HL-60 (cell line): Measurements from ENCODE around the gene PITPNC1.

Experiments used
- DNase-seq, 2 experiments: peaks; one replicate each; pipeline ENCODE4 v3.0.0-alpha.2; 2010 to 2020; ENCODE audit warnings: low read depth in 1 of 2, low spot score in 1 of 2
- H3K27ac ChIP-seq: fragments of 250-450 bp; sonication (Bioruptor Pico); replicated peaks from 2 replicates; pipeline ENCODE4 v1.5.1; 2020; ENCODE audit warnings: mild to moderate bottlenecking, moderate library complexity
- H3K27me3 ChIP-seq: fragments of 250-450 bp; sonication (Bioruptor Pico); 2 replicates; pipeline ENCODE4 v1.5.1; 2021; ENCODE audit warnings: mild to moderate bottlenecking, moderate library complexity; ENCODE audit not compliant: insufficient read depth, poor library complexity, severe bottlenecking
- H3K4me3 ChIP-seq: replicated peaks from 2 replicates; pipeline ENCODE4 v1.5.1; 2011; ENCODE audit warnings: mild to moderate bottlenecking, control low read depth, low read length; ENCODE audit not compliant: insufficient read depth
- GABPA ChIP-seq: IDR thresholded peaks from 2 replicates; pipeline ENCODE4 v1.6.1; 2012; ENCODE audit warnings: low read depth
- POLR2AphosphoS5 ChIP-seq: IDR thresholded peaks from 2 replicates; pipeline ENCODE4 v1.6.1; 2012; ENCODE audit warnings: low read depth
- SPI1 ChIP-seq: IDR thresholded peaks from 2 replicates; pipeline ENCODE4 v1.6.1; 2012; ENCODE audit warnings: low read depth, mild to moderate bottlenecking, borderline replicate concordance
- TF ChIP-seq, protein P1 (sequence below): IDR thresholded peaks from one replicate; pipeline ENCODE4 v1.5.1; 2011; ENCODE audit warnings: low read length, control low read depth, inconsistent platforms; ENCODE audit not compliant: insufficient read depth
- TF ChIP-seq, protein P2 (sequence below): IDR thresholded peaks from 2 replicates; pipeline ENCODE4 v1.6.1; 2012; ENCODE audit warnings: low read depth; ENCODE audit not compliant: insufficient replicate concordance

PITPNC1 gene

DNA sequence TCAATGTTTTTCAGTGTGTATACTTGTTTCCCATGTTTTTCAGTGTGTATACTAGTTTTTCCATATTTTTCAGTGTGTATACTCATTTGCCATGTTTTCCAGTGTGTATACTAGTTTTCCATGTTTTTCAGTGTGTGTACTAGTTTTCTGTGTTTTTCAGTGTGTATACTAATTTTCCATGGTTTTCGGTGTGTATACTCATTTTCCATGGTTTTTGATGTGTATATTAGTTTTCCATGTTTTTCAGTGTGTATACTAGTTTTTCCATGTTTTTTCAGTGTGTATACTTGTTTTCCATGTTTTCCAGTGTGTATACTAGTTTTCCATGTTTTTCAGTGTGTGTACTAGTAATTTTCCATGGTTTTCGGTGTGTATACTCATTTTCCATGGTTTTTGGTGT lies 188.0 kb downstream of the PITPNC1 start:
- Histone ChIP-seq H3K4me3 (no peak overlapping the region), H3K27ac (no peak overlapping the region), H3K27me3 (no peaks in the 10 kb centered on the region)
- DNase-seq, result no peak
- TF ChIP-seq SPI1, result no peak
- TF ChIP-seq, protein P1, sequence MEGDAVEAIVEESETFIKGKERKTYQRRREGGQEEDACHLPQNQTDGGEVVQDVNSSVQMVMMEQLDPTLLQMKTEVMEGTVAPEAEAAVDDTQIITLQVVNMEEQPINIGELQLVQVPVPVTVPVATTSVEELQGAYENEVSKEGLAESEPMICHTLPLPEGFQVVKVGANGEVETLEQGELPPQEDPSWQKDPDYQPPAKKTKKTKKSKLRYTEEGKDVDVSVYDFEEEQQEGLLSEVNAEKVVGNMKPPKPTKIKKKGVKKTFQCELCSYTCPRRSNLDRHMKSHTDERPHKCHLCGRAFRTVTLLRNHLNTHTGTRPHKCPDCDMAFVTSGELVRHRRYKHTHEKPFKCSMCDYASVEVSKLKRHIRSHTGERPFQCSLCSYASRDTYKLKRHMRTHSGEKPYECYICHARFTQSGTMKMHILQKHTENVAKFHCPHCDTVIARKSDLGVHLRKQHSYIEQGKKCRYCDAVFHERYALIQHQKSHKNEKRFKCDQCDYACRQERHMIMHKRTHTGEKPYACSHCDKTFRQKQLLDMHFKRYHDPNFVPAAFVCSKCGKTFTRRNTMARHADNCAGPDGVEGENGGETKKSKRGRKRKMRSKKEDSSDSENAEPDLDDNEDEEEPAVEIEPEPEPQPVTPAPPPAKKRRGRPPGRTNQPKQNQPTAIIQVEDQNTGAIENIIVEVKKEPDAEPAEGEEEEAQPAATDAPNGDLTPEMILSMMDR, result no peak
- TF ChIP-seq GABPA, result no peak
- TF ChIP-seq, protein P2, sequence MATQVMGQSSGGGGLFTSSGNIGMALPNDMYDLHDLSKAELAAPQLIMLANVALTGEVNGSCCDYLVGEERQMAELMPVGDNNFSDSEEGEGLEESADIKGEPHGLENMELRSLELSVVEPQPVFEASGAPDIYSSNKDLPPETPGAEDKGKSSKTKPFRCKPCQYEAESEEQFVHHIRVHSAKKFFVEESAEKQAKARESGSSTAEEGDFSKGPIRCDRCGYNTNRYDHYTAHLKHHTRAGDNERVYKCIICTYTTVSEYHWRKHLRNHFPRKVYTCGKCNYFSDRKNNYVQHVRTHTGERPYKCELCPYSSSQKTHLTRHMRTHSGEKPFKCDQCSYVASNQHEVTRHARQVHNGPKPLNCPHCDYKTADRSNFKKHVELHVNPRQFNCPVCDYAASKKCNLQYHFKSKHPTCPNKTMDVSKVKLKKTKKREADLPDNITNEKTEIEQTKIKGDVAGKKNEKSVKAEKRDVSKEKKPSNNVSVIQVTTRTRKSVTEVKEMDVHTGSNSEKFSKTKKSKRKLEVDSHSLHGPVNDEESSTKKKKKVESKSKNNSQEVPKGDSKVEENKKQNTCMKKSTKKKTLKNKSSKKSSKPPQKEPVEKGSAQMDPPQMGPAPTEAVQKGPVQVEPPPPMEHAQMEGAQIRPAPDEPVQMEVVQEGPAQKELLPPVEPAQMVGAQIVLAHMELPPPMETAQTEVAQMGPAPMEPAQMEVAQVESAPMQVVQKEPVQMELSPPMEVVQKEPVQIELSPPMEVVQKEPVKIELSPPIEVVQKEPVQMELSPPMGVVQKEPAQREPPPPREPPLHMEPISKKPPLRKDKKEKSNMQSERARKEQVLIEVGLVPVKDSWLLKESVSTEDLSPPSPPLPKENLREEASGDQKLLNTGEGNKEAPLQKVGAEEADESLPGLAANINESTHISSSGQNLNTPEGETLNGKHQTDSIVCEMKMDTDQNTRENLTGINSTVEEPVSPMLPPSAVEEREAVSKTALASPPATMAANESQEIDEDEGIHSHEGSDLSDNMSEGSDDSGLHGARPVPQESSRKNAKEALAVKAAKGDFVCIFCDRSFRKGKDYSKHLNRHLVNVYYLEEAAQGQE, result no peak
- TF ChIP-seq POLR2AphosphoS5, result no peak

DNA sequence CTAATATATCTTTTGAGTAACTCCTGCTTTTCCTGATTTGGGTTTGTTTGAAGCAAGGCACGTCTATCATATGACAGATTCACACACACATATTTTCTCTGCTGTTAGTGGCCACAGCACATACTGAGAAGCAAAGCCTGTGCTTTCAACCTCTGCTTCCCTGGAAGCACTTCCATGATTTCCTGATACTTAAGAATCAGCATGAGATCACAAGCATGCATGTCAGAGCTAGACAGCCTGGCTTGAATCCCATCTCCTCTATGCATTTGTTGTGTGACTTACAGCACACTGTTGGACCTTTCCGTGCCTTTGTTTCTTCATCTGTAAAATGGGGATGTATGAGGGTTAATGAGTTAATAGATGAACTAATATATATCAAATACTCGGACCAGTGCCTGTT lies 189.6 kb downstream of the PITPNC1 start:
- Histone ChIP-seq H3K4me3 (no peak overlapping the region), H3K27ac (no peak overlapping the region), H3K27me3 (no peaks in the 10 kb centered on the region)
- TF ChIP-seq POLR2AphosphoS5 (no peak), GABPA (no peak), SPI1 (no peak)
- TF ChIP-seq, protein P1, result no peak
- TF ChIP-seq, protein P2, result no peak
- DNase-seq, result no peak

DNA sequence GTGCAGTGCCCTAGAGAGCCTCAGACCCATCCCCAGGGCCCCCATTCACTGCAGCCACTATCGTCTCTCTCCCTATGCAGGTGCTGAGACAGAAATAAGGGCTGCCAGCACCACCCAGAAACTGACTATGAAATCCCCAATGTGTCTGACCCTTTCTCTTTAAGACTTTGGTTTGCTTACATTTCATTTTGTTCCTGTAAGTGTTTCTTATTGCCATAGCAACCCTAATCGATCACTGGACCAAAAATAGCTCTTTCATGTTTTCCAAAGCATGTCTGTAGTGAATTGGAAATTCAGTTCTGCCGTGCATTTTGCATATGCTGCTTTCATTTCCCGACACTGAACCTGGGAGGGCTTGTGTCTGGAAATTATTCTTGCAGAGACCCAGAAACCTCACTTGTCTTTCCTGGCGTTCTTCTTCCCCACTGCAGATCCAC lies 192.0 kb downstream of the PITPNC1 start:
- Histone ChIP-seq H3K4me3 (no peak overlapping the region), H3K27ac (no peak overlapping the region), H3K27me3 (no peaks in the 10 kb centered on the region)
- DNase-seq, result no peak
- TF ChIP-seq GABPA, result no peak
- TF ChIP-seq, protein P1, result no peak
- no peak for TF ChIP-seq POLR2AphosphoS5
- TF ChIP-seq, protein P2, result no peak
- no peak for TF ChIP-seq SPI1
